Iris pigment epithelial cell (primary cell): Measurements from ENCODE around the gene IL17RA.
A peak's percentile ranks its signal among the peaks of the same experiment; 100 is the strongest.

Experiments used
- DNase-seq: peaks from one replicate; pipeline ENCODE4 v3.0.0-alpha.2; 2011; ENCODE audit warnings: low read depth

Gene IL17RA

DNA sequence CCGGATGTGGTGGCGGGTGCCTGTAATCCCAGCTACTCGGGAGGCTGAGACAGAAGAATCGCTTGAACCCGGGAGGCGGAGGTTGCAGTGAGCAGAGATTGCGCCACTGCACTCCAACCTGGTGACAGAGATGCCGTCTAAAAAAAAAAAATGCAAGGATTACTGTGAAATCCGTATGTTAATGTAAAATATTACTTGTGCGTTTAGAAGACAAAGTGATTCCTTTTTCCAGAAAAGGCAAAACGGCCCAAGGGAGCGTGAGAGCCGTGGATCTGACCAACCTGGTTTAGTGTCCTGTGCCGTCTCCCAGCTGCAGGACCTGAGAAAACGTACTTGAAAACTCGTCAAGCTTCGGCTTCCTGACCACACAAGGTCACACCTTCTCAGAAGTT, 73.4 kb downstream of the IL17RA start:
- DNase-seq = no peak

- peak; percentile 86 for DNase-seq
Measured at GRCh38 chr22:17158568-17159503, 74.0 kb downstream of the IL17RA start, which contains the start of gene HDHD5. TSS of gene HDHD5 (minus strand) at chr22:17159277. CDS start at chr22:17159251, 26 bp downstream.

DNA sequence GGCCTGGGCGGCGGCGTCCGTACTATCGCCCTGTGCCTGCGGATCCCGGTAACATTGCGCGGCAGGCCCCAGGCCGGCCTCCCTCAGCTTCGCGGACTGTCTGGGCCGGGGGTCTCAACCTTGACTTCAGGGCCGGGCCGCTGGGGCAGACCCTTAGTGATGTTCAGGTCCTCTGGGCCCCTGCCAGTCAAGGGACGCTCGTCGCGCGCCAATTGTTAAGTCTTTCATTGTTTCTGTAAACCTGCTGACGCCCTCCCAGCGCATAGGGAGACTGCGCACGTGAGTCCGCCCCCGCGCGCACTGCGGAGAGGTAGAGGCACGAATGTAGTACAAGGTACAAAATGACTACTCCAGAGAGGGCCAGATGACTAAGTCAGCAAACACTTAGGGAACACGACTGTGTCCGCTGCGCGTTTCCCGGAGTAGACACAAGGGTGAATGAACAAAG, 74.7 kb downstream of the IL17RA start:
- peak; percentile 35 for DNase-seq

GRCh38 chr22:17161991-17162390, 77.2 kb downstream of the IL17RA start:
- no peak for DNase-seq

GRCh38 chr22:17162731-17163130, 77.9 kb downstream of the IL17RA start:
- no peak for DNase-seq

DNA sequence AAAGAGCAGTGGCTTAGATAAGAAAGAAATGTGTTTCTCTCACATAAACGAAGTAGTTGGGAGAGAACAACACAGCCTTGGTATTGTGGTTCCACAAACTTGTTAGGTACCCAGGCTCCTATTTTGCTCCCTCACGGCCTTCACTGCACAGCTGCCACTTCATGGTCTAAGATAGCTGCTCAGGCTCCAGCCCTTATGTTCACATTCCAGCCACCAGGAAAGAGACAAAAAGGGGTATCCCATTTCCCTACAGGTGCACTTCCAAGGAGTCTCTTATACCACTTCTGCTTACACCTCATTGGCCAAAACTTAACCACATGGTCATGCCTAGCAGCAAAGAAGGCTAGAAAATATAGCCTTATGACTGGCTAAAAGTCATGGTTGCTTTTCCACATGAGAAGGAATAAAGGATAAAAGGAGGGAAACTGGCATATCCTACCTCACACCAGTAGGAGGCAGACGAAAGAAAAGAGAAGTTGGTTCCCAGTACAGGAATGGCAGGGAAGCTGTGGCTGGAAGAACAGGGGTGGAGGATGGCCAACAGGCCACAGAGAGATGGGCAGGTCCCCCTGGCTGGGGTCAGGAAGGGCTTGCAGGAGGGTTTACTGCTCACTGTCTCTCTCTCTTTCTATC, 79.7 kb downstream of the IL17RA start:
- DNase-seq = peak; percentile 7
